LNCAP (cell line): Measurements from ENCODE around the gene PIP5K1B.

Experiments used
- TF ChIP-seq, protein P1 (sequence below): fragments of 450-650 bp; IDR thresholded peaks from 2 replicates; pipeline ENCODE4 v1.5.1; 2017; ENCODE audit warnings: mild to moderate bottlenecking

Gene PIP5K1B

DNA sequence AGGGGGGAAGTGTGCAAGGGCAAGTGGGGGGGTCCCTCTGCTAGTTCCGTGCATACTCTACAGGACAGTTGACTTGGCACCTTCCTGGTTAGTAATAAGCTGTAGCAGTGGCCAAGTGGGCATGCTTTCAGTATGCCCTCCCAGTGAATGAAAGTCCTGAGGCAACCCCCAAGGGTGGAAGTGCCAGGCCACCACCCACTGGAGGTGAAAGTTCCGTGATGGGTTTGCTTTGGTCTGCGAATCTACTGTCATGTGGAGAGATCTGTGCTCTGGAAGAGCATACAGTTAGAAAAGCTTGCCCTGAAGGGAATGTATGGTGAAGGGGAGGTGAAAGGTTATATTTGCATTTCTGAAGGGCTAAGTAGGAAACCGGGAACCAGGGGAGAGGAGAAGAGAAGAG lies 340.8 kb downstream of the PIP5K1B start:
- TF ChIP-seq, protein P1, sequence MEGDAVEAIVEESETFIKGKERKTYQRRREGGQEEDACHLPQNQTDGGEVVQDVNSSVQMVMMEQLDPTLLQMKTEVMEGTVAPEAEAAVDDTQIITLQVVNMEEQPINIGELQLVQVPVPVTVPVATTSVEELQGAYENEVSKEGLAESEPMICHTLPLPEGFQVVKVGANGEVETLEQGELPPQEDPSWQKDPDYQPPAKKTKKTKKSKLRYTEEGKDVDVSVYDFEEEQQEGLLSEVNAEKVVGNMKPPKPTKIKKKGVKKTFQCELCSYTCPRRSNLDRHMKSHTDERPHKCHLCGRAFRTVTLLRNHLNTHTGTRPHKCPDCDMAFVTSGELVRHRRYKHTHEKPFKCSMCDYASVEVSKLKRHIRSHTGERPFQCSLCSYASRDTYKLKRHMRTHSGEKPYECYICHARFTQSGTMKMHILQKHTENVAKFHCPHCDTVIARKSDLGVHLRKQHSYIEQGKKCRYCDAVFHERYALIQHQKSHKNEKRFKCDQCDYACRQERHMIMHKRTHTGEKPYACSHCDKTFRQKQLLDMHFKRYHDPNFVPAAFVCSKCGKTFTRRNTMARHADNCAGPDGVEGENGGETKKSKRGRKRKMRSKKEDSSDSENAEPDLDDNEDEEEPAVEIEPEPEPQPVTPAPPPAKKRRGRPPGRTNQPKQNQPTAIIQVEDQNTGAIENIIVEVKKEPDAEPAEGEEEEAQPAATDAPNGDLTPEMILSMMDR = no peak

DNA sequence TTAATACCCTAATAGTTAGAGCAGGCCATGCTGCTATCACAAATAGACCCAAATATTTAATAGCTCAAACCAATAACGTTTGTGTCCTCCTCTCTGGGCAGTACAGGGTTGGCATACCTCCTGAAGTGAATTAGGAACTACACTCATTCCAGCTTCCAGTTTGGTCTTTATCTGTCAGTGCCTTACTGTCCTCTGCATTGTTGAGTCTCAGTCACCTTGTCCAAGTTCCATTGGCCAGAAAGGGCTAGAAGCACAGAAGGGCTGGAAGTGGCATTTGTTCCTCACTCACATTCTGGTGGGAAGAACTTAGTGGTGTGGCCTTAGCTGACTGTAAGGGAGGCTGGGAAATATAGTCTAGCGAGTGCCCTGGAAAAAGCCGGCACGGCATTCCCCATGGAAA lies 341.7 kb downstream of the PIP5K1B start:
- TF ChIP-seq, protein P1 = no peak

DNA sequence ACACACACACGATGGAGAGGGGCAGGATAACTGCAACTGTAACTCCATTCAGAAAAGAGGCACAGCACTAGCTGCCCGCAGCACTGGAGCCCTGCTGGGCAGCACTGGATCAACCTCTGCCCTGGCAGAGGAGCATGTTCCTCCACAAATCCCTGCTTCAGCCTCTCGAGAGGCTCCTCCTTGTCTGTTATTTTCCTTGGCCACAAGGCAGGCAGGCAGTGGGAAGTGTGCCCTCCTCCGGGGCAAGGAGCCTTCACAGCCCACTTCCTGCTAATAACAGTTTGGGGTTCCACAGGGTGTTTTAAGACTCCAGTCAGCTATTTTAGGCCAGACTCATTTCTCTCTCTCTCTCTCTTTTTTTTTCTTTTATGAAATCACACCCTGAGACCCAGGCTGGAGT lies 342.3 kb downstream of the PIP5K1B start:
- TF ChIP-seq, protein P1 = no peak

DNA sequence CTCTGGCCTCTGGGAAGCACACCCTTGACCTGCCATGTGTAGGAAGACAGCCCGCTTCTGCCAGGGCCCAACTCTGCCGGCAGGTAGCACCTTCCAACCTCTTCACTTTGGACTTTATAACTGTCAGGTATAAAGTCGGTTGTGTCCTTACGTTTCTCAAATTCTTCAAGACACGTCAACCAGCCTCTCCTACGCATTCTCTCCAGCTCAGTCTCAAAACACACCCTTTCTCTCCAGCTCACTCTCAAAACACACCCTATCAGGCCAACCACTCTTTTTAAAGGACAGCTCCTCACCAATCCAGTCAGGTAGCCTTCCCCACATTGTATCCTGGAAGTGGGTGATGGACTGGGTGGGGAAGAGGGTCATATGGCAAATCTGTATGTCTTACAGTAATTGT lies 344.1 kb downstream of the PIP5K1B start:
- TF ChIP-seq, protein P1 = no peak

DNA sequence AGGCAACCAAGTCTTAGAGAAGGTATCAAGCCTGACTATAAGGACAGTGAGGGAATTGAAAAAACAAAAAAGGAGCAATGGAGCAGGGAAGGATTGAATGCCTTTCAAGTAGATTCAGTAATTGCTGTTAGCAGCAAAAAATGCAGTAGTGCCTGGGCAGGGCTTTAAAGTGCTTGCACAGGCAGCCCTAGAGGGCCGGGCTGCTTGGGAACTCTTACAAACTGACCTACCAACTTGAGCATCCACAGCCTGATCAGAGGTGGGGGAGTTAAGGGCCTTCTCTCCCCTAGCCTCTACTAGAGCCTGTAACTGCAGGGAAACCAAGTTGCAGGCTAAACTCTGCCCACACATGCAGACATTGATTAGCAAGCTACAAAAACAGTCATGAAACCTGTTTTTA lies 349.9 kb downstream of the PIP5K1B start:
- TF ChIP-seq, protein P1 = no peak

DNA sequence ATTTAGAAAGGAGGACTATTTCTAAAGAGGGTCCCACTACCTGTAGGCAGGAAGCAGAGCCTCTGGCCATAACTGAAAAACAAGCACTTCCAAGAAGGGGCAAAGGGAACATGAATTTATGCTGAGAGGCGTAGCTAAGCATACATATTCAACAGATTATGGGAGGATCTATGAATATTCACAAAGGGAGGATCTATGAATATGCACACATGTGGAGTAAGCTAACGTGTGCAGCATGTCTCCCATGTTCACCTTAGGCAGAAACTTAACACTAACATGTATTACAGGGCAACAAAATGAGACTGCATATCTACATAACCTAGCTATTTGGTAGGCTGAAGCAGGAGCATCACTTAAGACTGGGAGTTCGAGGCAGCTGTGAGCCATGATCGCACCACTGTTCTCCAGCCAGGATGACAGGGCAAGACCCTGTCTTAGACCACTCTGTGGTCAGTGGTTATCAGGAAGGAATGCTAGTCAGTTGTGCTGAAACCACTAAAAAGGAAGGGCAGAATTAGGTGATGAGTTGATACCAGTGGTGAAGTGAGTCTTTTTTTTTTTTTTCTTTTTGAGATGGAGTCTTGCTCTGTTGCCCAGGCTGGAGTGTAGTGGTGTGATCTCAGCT lies 351.3 kb downstream of the PIP5K1B start:
- TF ChIP-seq, protein P1 = no peak

DNA sequence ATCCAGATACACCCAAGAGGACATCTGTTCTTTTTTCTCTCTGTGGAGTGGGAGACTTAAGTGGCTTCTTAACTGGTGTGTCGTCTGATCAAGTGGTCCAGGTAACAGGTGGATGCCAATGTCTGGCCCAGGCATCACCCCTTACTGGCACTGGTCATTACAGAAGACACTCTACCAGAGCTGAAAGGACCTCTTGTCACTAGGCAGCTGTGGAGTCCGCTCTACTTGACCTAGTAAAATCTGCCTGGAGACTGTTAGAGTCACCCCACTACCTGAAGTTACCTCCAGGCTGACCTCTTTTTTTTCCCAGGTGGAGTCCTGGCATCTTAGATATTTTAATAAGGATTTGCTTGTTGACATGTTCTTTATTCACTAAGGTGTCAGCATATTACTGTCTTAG lies 353.1 kb downstream of the PIP5K1B start:
- TF ChIP-seq, protein P1 = no peak
